ENCODE results near the gene PCNX2. TPM values are rescaled to one million over a fixed set of nuclear protein-coding genes. Genes with fewer than 3 reads are reported as not detected.

PCNX2 gene
- total RNA-seq, 3 donors from 2014 or later = 6.0 to 11.3 (median 8.5) TPM

DNA sequence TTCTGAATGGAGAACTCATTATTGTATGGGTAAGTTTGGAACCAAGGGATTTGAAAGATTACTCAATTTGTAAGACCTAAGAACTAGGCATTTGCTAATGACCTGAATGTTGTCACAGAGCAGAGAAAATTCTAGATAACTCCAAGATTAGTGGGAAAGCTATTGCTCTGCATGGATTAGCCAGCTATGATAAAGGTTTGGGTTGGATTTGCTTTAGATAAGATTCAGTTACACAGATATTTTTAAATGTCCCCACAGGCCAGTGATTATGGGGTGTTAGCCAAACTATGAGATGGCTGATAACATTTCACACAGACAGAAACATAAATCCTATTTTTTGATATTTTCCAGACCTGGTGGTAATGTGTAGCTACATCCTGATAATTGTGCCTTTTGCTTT, 256.9 kb downstream of the PCNX2 start:
- H3K4me3 ChIP-seq = no peak overlapping the region
- intact Hi-C loops (cut with DNase I, micrococcal nuclease) = no loop called here
- no peaks in the 10 kb centered on the region for H3K36me3 ChIP-seq (ENCODE audit: low read depth)
- H3K4me1 ChIP-seq (ENCODE audit: low read depth) = no peaks in the 10 kb centered on the region
- no peak for TF ChIP-seq CTCF (IDR thresholded peaks at IDR 0.05)
- DNase-seq (no peak), ATAC-seq (no peak)
- no peaks in the 10 kb centered on the region for H3K9me3 ChIP-seq

DNA sequence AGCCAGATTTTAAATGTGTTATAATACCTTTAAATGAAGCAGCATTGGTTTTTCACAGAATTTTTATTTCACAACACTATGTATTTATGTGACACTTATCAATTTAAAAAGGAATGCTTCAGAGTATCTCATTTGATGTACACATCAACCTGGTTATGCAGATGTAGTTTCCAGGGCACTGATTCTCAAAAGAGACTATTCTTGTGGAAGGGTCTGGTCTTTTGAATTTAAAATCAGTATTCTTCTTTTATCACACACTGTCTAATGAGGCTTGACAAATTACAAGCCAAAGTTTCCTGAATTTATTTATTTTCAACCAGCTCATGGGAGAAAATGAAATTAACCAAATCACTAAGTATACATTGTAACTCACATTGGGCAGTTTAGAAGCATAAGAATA, 257.7 kb downstream of the PCNX2 start:
- Histone ChIP-seq H3K9me3 (no peaks in the 10 kb centered on the region), H3K4me3 (no peak overlapping the region), H3K4me1 (ENCODE audit: low read depth) (no peaks in the 10 kb centered on the region), H3K36me3 (ENCODE audit: low read depth) (no peaks in the 10 kb centered on the region)
- intact Hi-C loops (cut with DNase I, micrococcal nuclease) = no loop called here
- ATAC-seq (no peak), DNase-seq (no peak)
- no peak for TF ChIP-seq CTCF (IDR thresholded peaks at IDR 0.05)

- ATAC-seq (no peak), DNase-seq (no peak)
Observed at GRCh38 chr1:233034836-233035235, 260.7 kb downstream of the PCNX2 start.

GRCh38 chr1:233033361-233033760, 262.2 kb downstream of the PCNX2 start:
- DNase-seq = no peak
- H3K4me1 ChIP-seq (ENCODE audit: low read depth) = no peaks in the 10 kb centered on the region
- intact Hi-C loops (cut with DNase I, micrococcal nuclease) = no loop called here
- H3K4me3 ChIP-seq = no peak overlapping the region
- no peak for TF ChIP-seq CTCF (IDR thresholded peaks at IDR 0.05)
- H3K9me3 ChIP-seq = no peaks in the 10 kb centered on the region
- ATAC-seq = no peak
- no peaks in the 10 kb centered on the region for H3K36me3 ChIP-seq (ENCODE audit: low read depth)

More at GRCh38 chr1:233034836-233035235, 260.7 kb downstream of the PCNX2 start:
- no peak overlapping the region for H3K4me3 ChIP-seq
- no peaks in the 10 kb centered on the region for H3K36me3 ChIP-seq (ENCODE audit: low read depth)
- TF ChIP-seq CTCF (IDR thresholded peaks at IDR 0.05) = no peak
- H3K4me1 ChIP-seq (ENCODE audit: low read depth) = no peaks in the 10 kb centered on the region
- H3K9me3 ChIP-seq = no peaks in the 10 kb centered on the region
- intact Hi-C loops (cut with DNase I, micrococcal nuclease) = no loop called here

- Histone ChIP-seq H3K4me3 (no peak overlapping the region), H3K9me3 (no peaks in the 10 kb centered on the region), H3K36me3 (ENCODE audit: low read depth) (no peaks in the 10 kb centered on the region), H3K4me1 (ENCODE audit: low read depth) (no peaks in the 10 kb centered on the region)
- no peak for TF ChIP-seq CTCF (IDR thresholded peaks at IDR 0.05)
- ATAC-seq (peak; percentile 54), DNase-seq (peak in 1 of 3 donors; percentile 40)
- intact Hi-C loops (cut with DNase I, micrococcal nuclease) = no loop called here
Observed at GRCh38 chr1:233032916-233033315, 262.6 kb downstream of the PCNX2 start.

- Histone ChIP-seq H3K4me3 (no peak overlapping the region), H3K9me3 (no peaks in the 10 kb centered on the region), H3K36me3 (ENCODE audit: low read depth) (no peaks in the 10 kb centered on the region), H3K4me1 (ENCODE audit: low read depth) (no peaks in the 10 kb centered on the region)
- no peak for TF ChIP-seq CTCF (IDR thresholded peaks at IDR 0.05)
- intact Hi-C loops (cut with DNase I, micrococcal nuclease) = no loop called here
- no peak for DNase-seq
- no peak for ATAC-seq
Observed at GRCh38 chr1:233031521-233031920, 264.0 kb downstream of the PCNX2 start.
